ENCODE measurements around the gene ACP2.
A peak's percentile ranks its signal among the peaks of the same experiment; 100 is the strongest.

Gene ACP2

GRCh38 chr11:47260366-47260765 is 11.8 kb upstream of the ACP2 start:
- H3K4me3 ChIP-seq (replicated peaks; ENCODE audit: low read depth, low read length): no peak overlapping the region
- TF ChIP-seq, protein P1, sequence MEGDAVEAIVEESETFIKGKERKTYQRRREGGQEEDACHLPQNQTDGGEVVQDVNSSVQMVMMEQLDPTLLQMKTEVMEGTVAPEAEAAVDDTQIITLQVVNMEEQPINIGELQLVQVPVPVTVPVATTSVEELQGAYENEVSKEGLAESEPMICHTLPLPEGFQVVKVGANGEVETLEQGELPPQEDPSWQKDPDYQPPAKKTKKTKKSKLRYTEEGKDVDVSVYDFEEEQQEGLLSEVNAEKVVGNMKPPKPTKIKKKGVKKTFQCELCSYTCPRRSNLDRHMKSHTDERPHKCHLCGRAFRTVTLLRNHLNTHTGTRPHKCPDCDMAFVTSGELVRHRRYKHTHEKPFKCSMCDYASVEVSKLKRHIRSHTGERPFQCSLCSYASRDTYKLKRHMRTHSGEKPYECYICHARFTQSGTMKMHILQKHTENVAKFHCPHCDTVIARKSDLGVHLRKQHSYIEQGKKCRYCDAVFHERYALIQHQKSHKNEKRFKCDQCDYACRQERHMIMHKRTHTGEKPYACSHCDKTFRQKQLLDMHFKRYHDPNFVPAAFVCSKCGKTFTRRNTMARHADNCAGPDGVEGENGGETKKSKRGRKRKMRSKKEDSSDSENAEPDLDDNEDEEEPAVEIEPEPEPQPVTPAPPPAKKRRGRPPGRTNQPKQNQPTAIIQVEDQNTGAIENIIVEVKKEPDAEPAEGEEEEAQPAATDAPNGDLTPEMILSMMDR (IDR thresholded peaks at IDR 0.05; ENCODE audit: low read depth, low read length, missing control alignments): no peak
- no peak for DNase-seq (ENCODE audit: extremely low read depth, low read depth)

GRCh38 chr11:47259232-47259977 is 10.8 kb upstream of the ACP2 start:
- no peak overlapping the region for H3K4me3 ChIP-seq (replicated peaks; ENCODE audit: low read depth, low read length)
- TF ChIP-seq, protein P1 (IDR thresholded peaks at IDR 0.05; ENCODE audit: low read depth, low read length, missing control alignments): peak; percentile 75
- DNase-seq (ENCODE audit: extremely low read depth, low read depth): no peak

GRCh38 chr11:47258317-47258902 is 9.8 kb upstream of the ACP2 start:
- H3K4me3 ChIP-seq (replicated peaks; ENCODE audit: low read depth, low read length): peak overlapping the region; percentile 35
- TF ChIP-seq, protein P1 (IDR thresholded peaks at IDR 0.05; ENCODE audit: low read depth, low read length, missing control alignments): no peak
- no peak for DNase-seq (ENCODE audit: extremely low read depth, low read depth)

- peak; percentile 55 for DNase-seq (ENCODE audit: extremely low read depth, low read depth)
- TF ChIP-seq, protein P1 (IDR thresholded peaks at IDR 0.05; ENCODE audit: low read depth, low read length, missing control alignments): peak; percentile 71
- H3K4me3 ChIP-seq (replicated peaks; ENCODE audit: low read depth, low read length): peak within 1 kb of the TSS; percentile 35
Measured at GRCh38 chr11:47257517-47258316, 9.1 kb upstream of the ACP2 start, which contains the start of gene NR1H3. TSS of gene NR1H3 (plus strand) at chr11:47257996. CDS start at chr11:47259217, 1,221 bp downstream.

- H3K4me3 ChIP-seq (replicated peaks; ENCODE audit: low read depth, low read length): peak overlapping the region; percentile 35
- DNase-seq (ENCODE audit: extremely low read depth, low read depth): no peak
- TF ChIP-seq, protein P1 (IDR thresholded peaks at IDR 0.05; ENCODE audit: low read depth, low read length, missing control alignments): no peak
Measured at GRCh38 chr11:47257177-47257516, 8.5 kb upstream of the ACP2 start.

GRCh38 chr11:47256374-47256773 is 7.8 kb upstream of the ACP2 start:
- no peak for DNase-seq (ENCODE audit: extremely low read depth, low read depth)
- H3K4me3 ChIP-seq (replicated peaks; ENCODE audit: low read depth, low read length): no peak overlapping the region
- TF ChIP-seq, protein P1 (IDR thresholded peaks at IDR 0.05; ENCODE audit: low read depth, low read length, missing control alignments): no peak

Data from HFF-Myc (cell line).